B cell (primary cell): ENCODE data around the gene C2CD3.

Experiments used
- CTCF ChIP-seq: fragments of 200-600 bp; IDR thresholded peaks from one replicate; pipeline ENCODE4 v1.8.0; 2022; ENCODE audit warnings: antibody characterized with exemption, mild to moderate bottlenecking
- EZH2 ChIP-seq: IDR thresholded peaks from 2 replicates; pipeline ENCODE4 v1.6.1; 2012; ENCODE audit warnings: borderline replicate concordance, low read depth, mild to moderate bottlenecking, moderate library complexity, low read length; ENCODE audit not compliant: insufficient read depth, poor library complexity, severe bottlenecking

DNA sequence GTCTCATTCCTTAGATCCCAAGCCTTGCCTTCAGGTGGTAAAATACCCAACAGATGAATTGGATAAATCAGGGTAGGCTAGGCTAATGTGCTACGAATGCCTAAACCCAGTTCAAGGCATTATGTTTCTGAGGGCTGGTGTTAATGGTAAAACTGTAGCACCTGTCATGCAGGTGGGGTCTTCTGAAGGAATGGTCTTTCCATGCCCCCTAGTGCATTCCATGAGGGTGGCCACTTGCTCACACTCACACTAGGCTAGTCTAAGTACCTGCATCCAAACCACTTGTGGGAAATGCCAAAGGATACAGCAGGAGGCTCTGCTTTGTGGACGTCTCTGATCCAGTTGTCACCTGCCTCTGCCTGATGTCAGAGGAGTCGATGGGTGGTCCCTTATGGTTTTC is 137.8 kb downstream of the C2CD3 start:
- TF ChIP-seq CTCF (peak; percentile 34), EZH2 (no peak)
